BE2C (cell line): Measurements from ENCODE around the gene PIWIL4.

ENCODE experiments used
- DNase-seq: peaks from one replicate; pipeline ENCODE4 v3.0.0-alpha.2; 2020
- H3K27me3 ChIP-seq: fragments of 250-450 bp; sonication (Bioruptor Pico); 2 replicates; pipeline ENCODE4 v1.5.1; 2020; ENCODE audit warnings: mild to moderate bottlenecking
- H3K36me3 ChIP-seq: fragments of 250-450 bp; sonication (Bioruptor Pico); 2 replicates; pipeline ENCODE4 v1.5.1; 2020; ENCODE audit warnings: mild to moderate bottlenecking
- H3K4me1 ChIP-seq: fragments of 250-450 bp; sonication (Bioruptor Pico); 2 replicates; pipeline ENCODE4 v1.5.1; 2020
- H3K4me3 ChIP-seq: 2 replicates; pipeline ENCODE4 v1.5.1; 2011; ENCODE audit warnings: low read depth, low read length
- H3K9me3 ChIP-seq: fragments of 250-450 bp; sonication (Bioruptor Pico); 2 replicates; pipeline ENCODE4 v1.5.1; 2020
- CTCF ChIP-seq: IDR thresholded peaks from 2 replicates; pipeline ENCODE4 v1.5.1; 2012; ENCODE audit warnings: mild to moderate bottlenecking, low read depth, low read length

The PIWIL4 gene

DNA sequence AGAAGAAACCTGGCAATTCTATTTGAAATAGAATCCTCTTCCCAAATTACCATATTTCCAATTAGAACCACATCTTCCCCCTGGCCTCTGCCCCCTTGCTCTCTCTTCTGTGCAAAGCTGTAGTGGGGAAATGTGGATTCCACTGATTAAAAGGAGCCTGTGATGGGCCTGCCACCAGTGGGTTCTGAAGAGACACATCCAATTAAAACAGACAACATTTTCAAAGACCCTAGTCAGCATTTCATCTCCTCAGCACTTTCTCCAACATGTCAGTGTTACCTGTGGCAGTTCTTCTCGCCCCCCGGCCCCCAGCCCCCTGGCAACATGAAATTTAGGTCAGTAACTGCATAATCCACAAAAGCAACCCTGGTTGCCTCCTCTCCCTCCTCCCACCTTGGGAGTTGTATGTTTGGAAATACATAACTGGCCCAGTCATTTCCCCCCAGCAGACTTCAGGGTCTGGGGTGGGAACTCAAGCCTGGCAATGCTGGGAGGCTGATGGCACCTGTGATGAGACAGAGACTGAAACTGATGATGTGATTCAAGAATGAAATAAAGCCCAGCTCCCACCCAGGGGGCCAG is 101.1 kb downstream of the PIWIL4 start:
- no peak for DNase-seq
- H3K9me3 ChIP-seq: no peaks in the 10 kb centered on the region
- H3K27me3 ChIP-seq: no peaks in the 10 kb centered on the region
- no peak overlapping the region for H3K4me3 ChIP-seq
- no peak for TF ChIP-seq CTCF
- no peaks in the 10 kb centered on the region for H3K4me1 ChIP-seq
- H3K36me3 ChIP-seq: no peaks in the 10 kb centered on the region

DNA sequence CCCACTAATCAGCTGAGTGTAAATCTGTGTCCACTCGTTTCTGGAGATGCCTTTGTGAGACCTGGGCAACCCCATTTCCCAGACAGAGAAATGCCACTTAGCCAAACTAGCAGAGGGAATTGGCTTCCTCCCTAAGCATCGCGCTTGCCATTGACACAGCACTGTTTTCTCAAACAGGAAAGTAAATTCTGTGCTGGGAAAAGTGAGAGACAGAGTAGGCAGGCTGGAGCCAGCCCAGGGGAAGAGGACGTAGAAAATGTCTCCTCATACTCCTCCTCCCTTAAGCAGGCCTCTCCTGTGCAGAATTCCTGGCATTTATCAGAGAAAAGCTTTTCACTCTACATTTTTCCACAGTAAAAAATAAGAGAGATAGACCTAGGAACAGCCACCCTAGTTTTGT is 101.9 kb downstream of the PIWIL4 start:
- Histone ChIP-seq H3K36me3 (no peaks in the 10 kb centered on the region), H3K27me3 (no peaks in the 10 kb centered on the region), H3K4me1 (no peaks in the 10 kb centered on the region), H3K4me3 (no peak overlapping the region), H3K9me3 (no peaks in the 10 kb centered on the region)
- no peak for TF ChIP-seq CTCF
- no peak for DNase-seq
